PC-9 (cell line): ENCODE results near the gene JAML.

Experiments
- EZH2 ChIP-seq: fragments of 200-600 bp; sonication (generic); IDR thresholded peaks from 2 replicates; pipeline ENCODE4 v1.8.0; 2017; ENCODE audit warnings: antibody characterized with exemption, low read depth
- TF ChIP-seq, protein P1 (sequence below): fragments of 200-600 bp; sonication (generic); conservative IDR thresholded peaks from 2 replicates; pipeline ENCODE4 v1.6.1; 2017; ENCODE audit warnings: mixed run types, antibody characterized with exemption, mild to moderate bottlenecking, moderate library complexity

GRCh38 chr11:118213781-118214180 is 11.0 kb downstream of the JAML start:
- TF ChIP-seq, protein P1, sequence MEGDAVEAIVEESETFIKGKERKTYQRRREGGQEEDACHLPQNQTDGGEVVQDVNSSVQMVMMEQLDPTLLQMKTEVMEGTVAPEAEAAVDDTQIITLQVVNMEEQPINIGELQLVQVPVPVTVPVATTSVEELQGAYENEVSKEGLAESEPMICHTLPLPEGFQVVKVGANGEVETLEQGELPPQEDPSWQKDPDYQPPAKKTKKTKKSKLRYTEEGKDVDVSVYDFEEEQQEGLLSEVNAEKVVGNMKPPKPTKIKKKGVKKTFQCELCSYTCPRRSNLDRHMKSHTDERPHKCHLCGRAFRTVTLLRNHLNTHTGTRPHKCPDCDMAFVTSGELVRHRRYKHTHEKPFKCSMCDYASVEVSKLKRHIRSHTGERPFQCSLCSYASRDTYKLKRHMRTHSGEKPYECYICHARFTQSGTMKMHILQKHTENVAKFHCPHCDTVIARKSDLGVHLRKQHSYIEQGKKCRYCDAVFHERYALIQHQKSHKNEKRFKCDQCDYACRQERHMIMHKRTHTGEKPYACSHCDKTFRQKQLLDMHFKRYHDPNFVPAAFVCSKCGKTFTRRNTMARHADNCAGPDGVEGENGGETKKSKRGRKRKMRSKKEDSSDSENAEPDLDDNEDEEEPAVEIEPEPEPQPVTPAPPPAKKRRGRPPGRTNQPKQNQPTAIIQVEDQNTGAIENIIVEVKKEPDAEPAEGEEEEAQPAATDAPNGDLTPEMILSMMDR, result no peak
- no peak for TF ChIP-seq EZH2
